Stimulated activated naive CD8-positive, alpha-beta T cell treated with anti-CD3 and anti-CD28 coated beads, Interleukin-15, amount 100 ng/mL, for 72 hours (primary cell): ENCODE measurements around the gene SPINK14.

ENCODE experiments used
- ATAC-seq: fragments of 150-1000 bp; cut with Tn5 transposase; 2 replicates; pipeline ENCODE4 v1.10.0; 2021; ENCODE audit warnings: mild to moderate bottlenecking, moderate library complexity
- DNase-seq, 2 donors: peaks; one replicate each; pipeline ENCODE4 v3.0.0; 2021 to 2022
- H3K27ac Mint-ChIP-seq, 2 donors: one replicate each; pipeline ENCODE4 v1.8.0; 2022; ENCODE audit warnings: mild to moderate bottlenecking in 2 of 2, mixed read lengths in 2 of 2, moderate library complexity in 2 of 2
- H3K27me3 Mint-ChIP-seq: one replicate; pipeline ENCODE4 v1.8.0; 2022; ENCODE audit warnings: mixed read lengths
- H3K4me1 Mint-ChIP-seq: one replicate; pipeline ENCODE4 v1.8.0; 2022; ENCODE audit warnings: mild to moderate bottlenecking, mixed read lengths
- H3K4me3 Mint-ChIP-seq, 2 donors: one replicate each; pipeline ENCODE4 v1.8.0; 2022; ENCODE audit warnings: mild to moderate bottlenecking in 2 of 2, mixed read lengths in 2 of 2, moderate library complexity in 1 of 2
- H3K9me3 Mint-ChIP-seq, 2 donors: one replicate each; pipeline ENCODE4 v1.8.0; 2022; ENCODE audit warnings: mixed read lengths in 2 of 2

The SPINK14 gene

GRCh38 chr5:148176480-148176879, 8.1 kb downstream of the SPINK14 start:
- peaks cover 26% of the 10 kb centered on the region for H3K27me3 Mint-ChIP-seq
- no peak overlapping the region for H3K4me3 Mint-ChIP-seq
- DNase-seq (no peak), ATAC-seq (no peak)
- no peak overlapping the region for H3K27ac Mint-ChIP-seq
- no peaks in the 10 kb centered on the region for H3K9me3 Mint-ChIP-seq
- no peaks in the 10 kb centered on the region for H3K4me1 Mint-ChIP-seq

DNA sequence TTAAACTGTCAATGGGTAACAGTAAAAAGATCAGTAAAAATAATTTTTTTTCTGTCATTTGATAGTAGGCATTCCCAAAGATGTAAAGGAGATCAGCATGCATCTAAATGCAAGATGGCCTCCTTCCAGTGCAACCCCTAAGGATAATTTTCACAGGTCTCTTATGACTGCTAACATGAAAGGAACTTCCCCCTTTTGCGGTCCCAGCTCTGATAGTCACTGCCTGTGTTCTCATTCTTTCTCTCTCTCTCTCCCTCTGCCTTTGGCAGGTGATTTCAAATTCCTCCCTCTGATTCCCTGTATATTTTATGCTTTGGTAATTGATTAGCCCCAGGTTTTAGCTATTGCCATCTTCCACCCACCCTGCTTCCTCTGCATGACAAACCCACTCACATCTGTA, 8.9 kb downstream of the SPINK14 start:
- DNase-seq (no peak), ATAC-seq (no peak)
- H3K27ac Mint-ChIP-seq, result no peak overlapping the region
- no peaks in the 10 kb centered on the region for H3K4me1 Mint-ChIP-seq
- H3K27me3 Mint-ChIP-seq, result peaks cover 26% of the 10 kb centered on the region
- H3K9me3 Mint-ChIP-seq, result no peaks in the 10 kb centered on the region
- H3K4me3 Mint-ChIP-seq, result no peak overlapping the region

GRCh38 chr5:148179234-148179824, 11.0 kb downstream of the SPINK14 start:
- Mint-ChIP-seq H3K27me3 (peaks cover 31% of the 10 kb centered on the region), H3K27ac (no peak overlapping the region), H3K4me3 (no peak overlapping the region), H3K4me1 (no peaks in the 10 kb centered on the region), H3K9me3 (no peaks in the 10 kb centered on the region)
- ATAC-seq, result peak; percentile 76
- peak; percentile 7 to 9 for DNase-seq

- Mint-ChIP-seq H3K4me3 (no peak overlapping the region), H3K9me3 (no peaks in the 10 kb centered on the region), H3K4me1 (peaks cover 5% of the 10 kb centered on the region), H3K27ac (no peak overlapping the region), H3K27me3 (peaks cover 37% of the 10 kb centered on the region)
- peak; percentile 100 for ATAC-seq
- peak; percentile 12 to 35 for DNase-seq
Observed at GRCh38 chr5:148186248-148187003, 18.1 kb downstream of the SPINK14 start.

- ATAC-seq (no peak), DNase-seq (no peak)
- peaks cover 24% of the 10 kb centered on the region for H3K27me3 Mint-ChIP-seq
- no peaks in the 10 kb centered on the region for H3K9me3 Mint-ChIP-seq
- H3K4me1 Mint-ChIP-seq, result peaks cover 5% of the 10 kb centered on the region
- H3K4me3 Mint-ChIP-seq, result no peak overlapping the region
- no peak overlapping the region for H3K27ac Mint-ChIP-seq
Observed at GRCh38 chr5:148191010-148191409, 22.7 kb downstream of the SPINK14 start.

DNA sequence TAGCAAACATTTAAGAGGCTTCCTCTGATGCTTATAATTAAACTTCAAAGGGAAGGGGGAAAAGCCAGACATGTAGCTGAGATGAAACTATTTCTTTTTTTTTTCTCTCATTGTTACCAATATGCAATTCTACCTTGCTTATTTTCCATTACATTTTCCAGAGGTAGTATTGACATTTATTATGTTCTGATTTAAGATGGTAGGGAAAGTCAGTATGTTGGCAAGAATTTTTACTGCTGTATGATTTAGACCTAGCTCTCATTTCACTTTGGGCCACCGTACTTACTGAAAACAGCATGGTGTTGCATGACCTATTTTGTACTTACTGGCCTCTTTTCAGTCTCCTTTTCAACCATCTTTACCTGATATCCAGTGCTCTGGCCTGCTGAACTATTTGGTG, 24.9 kb downstream of the SPINK14 start:
- Mint-ChIP-seq H3K9me3 (no peaks in the 10 kb centered on the region), H3K4me1 (no peaks in the 10 kb centered on the region), H3K27me3 (peaks cover 15% of the 10 kb centered on the region), H3K27ac (no peak overlapping the region), H3K4me3 (no peak overlapping the region)
- DNase-seq, result no peak
- no peak for ATAC-seq

DNA sequence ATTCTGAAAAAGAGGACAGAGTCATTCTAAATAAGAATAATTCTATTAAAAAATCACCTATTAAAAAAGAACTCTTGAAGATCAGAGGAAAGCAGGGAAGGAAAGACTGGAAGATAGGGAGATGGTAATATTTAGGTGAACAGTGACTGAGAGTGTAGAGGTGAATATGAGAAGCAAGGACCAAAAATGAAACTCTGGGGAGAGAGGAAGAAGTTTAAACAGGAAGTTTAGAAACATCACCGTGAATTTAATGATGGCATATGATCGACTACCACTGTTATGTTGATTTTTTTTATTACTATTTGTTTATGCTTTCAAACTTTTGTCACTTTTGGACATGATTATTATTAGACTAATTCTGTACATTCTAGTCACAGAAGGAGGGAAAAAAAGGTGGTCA, 32.8 kb downstream of the SPINK14 start:
- no peak for ATAC-seq
- no peak overlapping the region for H3K4me3 Mint-ChIP-seq
- H3K27me3 Mint-ChIP-seq, result peaks cover 19% of the 10 kb centered on the region
- H3K9me3 Mint-ChIP-seq, result no peaks in the 10 kb centered on the region
- no peaks in the 10 kb centered on the region for H3K4me1 Mint-ChIP-seq
- H3K27ac Mint-ChIP-seq, result no peak overlapping the region
- DNase-seq, result no peak

DNA sequence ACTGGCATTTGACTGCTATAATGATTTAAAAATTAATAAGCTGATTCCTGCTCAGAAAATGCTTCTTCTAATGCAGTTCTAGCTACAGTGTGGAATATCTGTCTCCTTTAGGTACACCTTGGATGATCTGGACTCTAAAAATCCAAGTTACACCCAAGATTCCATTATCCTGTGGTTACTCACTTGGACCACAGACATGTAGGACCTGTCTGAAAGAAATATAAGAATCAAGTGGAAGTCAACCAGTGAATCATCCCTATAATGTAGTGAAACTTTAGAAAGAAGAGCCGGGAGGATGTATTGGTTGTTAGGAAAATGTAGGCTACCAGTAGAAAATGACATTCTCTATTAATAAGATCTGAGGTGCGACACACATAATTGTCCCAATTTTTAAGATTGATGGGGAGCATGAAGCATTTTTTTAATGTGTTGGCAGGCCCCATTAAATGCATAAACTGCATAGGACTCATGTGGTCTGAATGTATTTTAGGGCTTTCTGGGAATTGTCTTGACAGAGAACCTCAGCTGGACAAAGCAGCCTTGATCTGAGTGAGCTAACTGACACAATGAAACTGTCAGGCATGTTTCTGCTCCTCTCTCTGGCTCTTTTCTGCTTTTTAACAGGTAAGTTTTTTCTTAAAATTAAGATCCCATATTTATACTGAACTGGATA, 34.3 kb downstream of the SPINK14 start, which contains the start of gene SPINK6:
SPINK6 (plus strand) TSS at position 512 of the 673 bp plus-strand sequence; CDS start at position 567, 55 bp downstream.
- Mint-ChIP-seq H3K4me1 (no peaks in the 10 kb centered on the region), H3K27ac (no peak within 1 kb of the TSS), H3K4me3 (no peak within 1 kb of the TSS), H3K9me3 (no peaks in the 10 kb centered on the region), H3K27me3 (peaks cover 26% of the 10 kb centered on the region)
- DNase-seq, result no peak
- ATAC-seq, result no peak

DNA sequence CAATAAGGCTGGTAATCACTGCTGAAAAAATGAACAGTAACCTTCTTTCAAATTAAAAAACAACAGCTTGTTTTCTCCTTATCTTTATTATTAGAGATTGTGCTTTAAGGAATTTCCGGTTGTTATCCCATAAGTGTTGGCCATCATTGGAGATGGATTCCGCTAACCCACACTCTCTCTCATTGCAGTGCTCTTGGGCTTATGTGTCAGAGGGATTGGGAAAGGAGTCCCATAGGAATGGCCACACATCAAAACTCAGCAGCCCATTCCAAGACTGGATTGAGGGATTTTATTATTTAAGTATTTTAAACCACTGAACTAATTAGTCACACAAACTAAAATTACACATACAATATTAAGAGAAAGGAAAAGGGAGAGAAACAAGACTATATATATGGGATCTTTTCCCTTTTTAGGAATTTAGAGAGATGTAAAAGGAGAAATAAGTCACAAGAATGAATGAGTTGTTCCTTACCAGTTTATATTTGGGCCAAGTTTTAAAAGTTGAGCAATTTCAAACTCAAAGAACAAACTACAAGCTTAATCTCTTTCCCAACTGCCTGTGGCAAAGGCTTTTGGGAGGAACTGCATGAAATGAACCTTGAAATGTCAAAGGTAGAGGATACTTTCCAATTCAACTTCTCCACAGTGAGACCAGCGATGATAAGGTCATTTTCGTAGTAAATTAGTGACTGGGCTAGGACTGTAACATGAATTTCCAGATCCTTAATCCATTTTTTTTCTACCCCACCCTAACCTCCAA, 36.9 kb downstream of the SPINK14 start:
- Mint-ChIP-seq H3K4me1 (no peaks in the 10 kb centered on the region), H3K27ac (no peak overlapping the region), H3K9me3 (no peaks in the 10 kb centered on the region), H3K27me3 (peaks cover 12% of the 10 kb centered on the region), H3K4me3 (no peak overlapping the region)
- ATAC-seq, result no peak
- DNase-seq, result no peak

DNA sequence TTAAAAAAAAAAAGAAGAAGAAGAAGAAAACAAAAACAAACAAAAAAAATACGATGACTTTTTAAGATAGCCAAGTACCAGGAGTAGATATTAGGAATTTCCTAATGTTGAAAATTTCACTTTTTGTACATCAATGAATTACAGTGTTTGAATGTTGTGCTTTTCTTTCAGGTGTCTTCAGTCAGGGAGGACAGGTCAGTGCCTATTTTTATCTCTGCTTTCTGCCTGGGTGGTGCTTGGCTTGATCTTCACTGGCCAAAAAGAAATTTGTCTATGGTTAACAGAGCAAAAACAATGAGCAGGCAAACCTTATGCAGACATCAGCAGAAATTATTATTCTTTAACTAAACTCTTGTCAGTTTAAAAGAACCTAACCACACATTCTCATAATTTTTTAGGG, 37.5 kb downstream of the SPINK14 start:
- Mint-ChIP-seq H3K27me3 (peaks cover 12% of the 10 kb centered on the region), H3K4me1 (no peaks in the 10 kb centered on the region), H3K4me3 (no peak overlapping the region), H3K27ac (no peak overlapping the region), H3K9me3 (no peaks in the 10 kb centered on the region)
- ATAC-seq, result no peak
- no peak for DNase-seq

DNA sequence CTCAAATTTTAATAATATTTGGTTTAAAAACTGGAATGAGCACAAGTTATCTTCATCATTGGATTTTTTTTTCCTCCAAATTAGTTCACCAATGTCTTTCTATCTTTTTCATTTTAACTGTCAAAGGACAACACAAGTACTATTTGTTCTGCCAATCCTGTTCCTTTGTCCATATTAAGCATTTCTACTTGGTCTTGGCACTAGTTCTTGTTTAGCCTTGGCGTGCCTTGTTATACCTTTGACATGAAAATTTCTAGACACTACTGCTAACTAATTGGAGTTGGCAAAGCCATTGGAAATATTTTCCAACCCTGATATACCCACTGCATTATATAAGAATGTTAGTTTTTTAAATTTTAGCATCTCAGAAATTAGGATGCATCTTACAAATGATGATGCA, 38.3 kb downstream of the SPINK14 start:
- peaks cover 12% of the 10 kb centered on the region for H3K27me3 Mint-ChIP-seq

GRCh38 chr5:148208226-148208625, 39.9 kb downstream of the SPINK14 start:
- no peaks in the 10 kb centered on the region for H3K9me3 Mint-ChIP-seq
- no peak for ATAC-seq
- H3K27me3 Mint-ChIP-seq, result peaks cover 12% of the 10 kb centered on the region
- no peaks in the 10 kb centered on the region for H3K4me1 Mint-ChIP-seq
- no peak overlapping the region for H3K27ac Mint-ChIP-seq
- H3K4me3 Mint-ChIP-seq, result no peak overlapping the region
- DNase-seq, result no peak

More for the DNA sequence above, 38.3 kb downstream of the SPINK14 start:
- Mint-ChIP-seq H3K4me3 (no peak overlapping the region), H3K27ac (no peak overlapping the region), H3K9me3 (no peaks in the 10 kb centered on the region), H3K4me1 (no peaks in the 10 kb centered on the region)
- ATAC-seq (no peak), DNase-seq (no peak)

GRCh38 chr5:148209151-148209770, 40.9 kb downstream of the SPINK14 start:
- no peak for ATAC-seq
- DNase-seq, result no peak
- Mint-ChIP-seq H3K4me1 (no peaks in the 10 kb centered on the region), H3K27me3 (peaks cover 12% of the 10 kb centered on the region), H3K9me3 (no peaks in the 10 kb centered on the region), H3K27ac (no peak overlapping the region), H3K4me3 (no peak overlapping the region)

DNA sequence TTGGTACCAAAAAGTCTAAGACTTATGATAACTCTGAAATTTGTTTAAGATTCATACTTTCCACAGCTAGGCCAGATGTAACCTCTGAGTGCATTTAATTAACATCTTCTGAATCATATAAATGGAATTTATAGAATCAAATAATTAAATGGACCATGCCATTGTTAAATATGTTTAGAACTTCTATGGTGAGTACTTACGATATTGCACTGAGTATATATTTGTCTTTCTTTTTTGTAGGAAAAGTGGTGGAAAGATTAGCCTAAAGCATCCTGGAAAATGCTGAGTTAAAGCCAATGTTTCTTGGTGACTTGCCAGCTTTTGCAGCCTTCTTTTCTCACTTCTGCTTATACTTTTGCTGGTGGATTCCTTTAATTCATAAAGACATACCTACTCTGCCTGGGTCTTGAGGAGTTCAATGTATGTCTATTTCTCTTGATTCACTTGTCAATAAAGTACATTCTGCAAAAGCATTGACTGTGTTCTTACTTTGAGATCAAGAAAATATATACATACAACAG, 46.4 kb downstream of the SPINK14 start:
- Mint-ChIP-seq H3K27ac (no peak overlapping the region), H3K9me3 (peaks cover 0 to 5% of the 10 kb centered on the region in 2 donors), H3K4me3 (no peak overlapping the region), H3K4me1 (no peaks in the 10 kb centered on the region), H3K27me3 (peaks cover 9% of the 10 kb centered on the region)
- DNase-seq (no peak), ATAC-seq (no peak)

DNA sequence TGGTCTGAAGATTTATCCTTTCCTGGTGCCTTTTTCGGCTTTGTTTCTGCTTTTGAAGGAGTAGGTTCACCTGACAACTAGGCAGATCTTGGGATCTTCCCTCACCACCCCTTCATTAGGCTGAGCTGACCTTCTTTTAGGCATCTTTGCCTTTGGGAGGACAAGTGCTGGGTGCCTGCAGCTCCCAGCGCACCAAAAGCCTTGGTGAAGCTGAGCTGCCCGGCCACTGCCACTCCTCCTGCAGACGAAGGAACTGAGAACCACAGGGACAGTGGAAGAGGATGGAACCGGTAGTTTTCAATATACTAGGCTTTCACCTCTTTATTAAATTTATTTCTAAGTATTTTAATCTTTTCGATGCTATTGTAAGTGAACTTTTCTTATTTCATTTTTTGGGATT, 53.2 kb downstream of the SPINK14 start:
- Mint-ChIP-seq H3K4me1 (no peaks in the 10 kb centered on the region), H3K4me3 (no peak overlapping the region), H3K27me3 (peaks cover 31% of the 10 kb centered on the region)

More for the DNA sequence above, 53.2 kb downstream of the SPINK14 start:
- no peak overlapping the region for H3K27ac Mint-ChIP-seq
- DNase-seq, result no peak
- peaks cover 0 to 5% of the 10 kb centered on the region in 2 donors for H3K9me3 Mint-ChIP-seq
- no peak for ATAC-seq
